ENCODE data around the gene CDH10. TPM values are rescaled to one million over a fixed set of nuclear protein-coding genes. Genes with fewer than 3 reads are reported as not detected.

The CDH10 gene
- total RNA-seq, 1 donor from 2014 or later: not detected

DNA sequence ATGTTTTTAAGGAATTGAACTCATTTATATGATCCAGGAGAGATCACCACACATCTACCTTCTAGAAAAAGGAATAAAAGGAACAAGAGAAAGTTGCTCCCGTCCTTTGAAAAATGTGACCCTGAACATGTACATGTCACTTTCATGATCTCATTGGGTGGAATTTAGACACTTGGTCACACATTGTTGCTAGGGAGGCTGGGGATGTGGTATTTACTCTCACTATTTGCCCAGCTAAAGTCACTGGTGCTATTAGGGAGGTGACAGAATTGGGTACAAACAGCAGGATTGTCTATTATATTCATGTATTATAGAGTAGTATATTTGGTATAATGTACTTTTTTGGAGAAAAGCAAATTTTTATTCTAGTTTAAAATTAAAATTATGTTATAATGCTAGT lies 2.1 kb upstream of the CDH10 start:
- Histone ChIP-seq H3K9me3 (no peaks in the 10 kb centered on the region), H3K27me3 (no peaks in the 10 kb centered on the region), H3K36me3 (no peaks in the 10 kb centered on the region), H3K4me1 (no peaks in the 10 kb centered on the region), H3K27ac (no peak overlapping the region), H3K4me3 (no peak overlapping the region)
- TF ChIP-seq CTCF (IDR thresholded peaks at IDR 0.05): no peak
- intact Hi-C loops (cut with DNase I): no loop called here
- DNase-seq (ENCODE audit: low spot score in 2 of 2): no peak

DNA sequence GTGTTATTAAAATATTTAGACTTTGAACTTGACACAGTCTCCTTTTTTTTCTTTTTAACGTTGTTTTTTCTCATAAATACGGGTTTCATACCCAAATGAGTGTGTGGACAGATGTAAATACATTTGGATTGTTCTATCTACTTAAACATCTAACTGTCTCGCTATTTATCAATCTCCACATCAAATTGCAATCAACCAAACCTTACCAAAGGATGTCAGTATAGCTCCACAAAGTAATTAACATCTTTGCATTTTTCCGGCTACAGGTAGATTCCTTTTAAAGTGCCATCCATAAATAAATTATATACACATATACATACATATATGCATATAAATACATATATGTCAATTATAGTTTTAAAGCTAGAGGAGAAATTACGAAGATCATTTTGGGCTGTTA lies 705 bp upstream of the CDH10 start:
- Histone ChIP-seq H3K27me3 (no peaks in the 10 kb centered on the region), H3K36me3 (no peaks in the 10 kb centered on the region), H3K27ac (no peak overlapping the region), H3K4me1 (no peaks in the 10 kb centered on the region), H3K9me3 (no peaks in the 10 kb centered on the region), H3K4me3 (no peak overlapping the region)
- no peak for TF ChIP-seq CTCF (IDR thresholded peaks at IDR 0.05)
- intact Hi-C loops (cut with DNase I): no loop called here
- DNase-seq (ENCODE audit: low spot score in 2 of 2): no peak

- intact Hi-C loops (cut with DNase I): no loop called here
- Histone ChIP-seq H3K27me3 (no peaks in the 10 kb centered on the region), H3K27ac (no peak overlapping the region), H3K9me3 (no peaks in the 10 kb centered on the region), H3K4me1 (no peaks in the 10 kb centered on the region), H3K36me3 (no peaks in the 10 kb centered on the region), H3K4me3 (no peak overlapping the region)
- no peak for TF ChIP-seq CTCF (IDR thresholded peaks at IDR 0.05)
- DNase-seq (ENCODE audit: low spot score in 2 of 2): no peak
These were observed 898 bp downstream of the CDH10 start for GRCh38 chr5:24643880-24644279.

DNA sequence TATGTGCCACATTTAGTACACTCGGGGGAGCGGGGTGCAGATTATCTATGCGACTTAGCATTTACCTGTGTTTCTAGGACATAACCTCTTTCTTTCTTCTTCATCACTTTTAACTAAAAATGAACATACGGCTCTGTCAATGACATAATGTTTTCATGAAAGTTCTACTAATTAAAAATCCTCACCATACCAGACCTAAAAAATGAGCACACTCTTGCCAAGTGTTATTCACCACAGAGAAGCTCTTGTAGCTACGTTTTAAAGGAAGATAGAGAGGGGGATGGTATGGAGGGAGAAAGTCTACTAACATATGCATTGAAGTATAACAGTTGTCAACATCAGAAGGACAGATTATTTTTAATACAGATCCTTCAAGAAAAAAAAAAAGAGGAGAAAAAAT lies 1.6 kb downstream of the CDH10 start:
- intact Hi-C loops (cut with DNase I): no loop called here
- H3K27ac ChIP-seq: no peak overlapping the region
- no peak for TF ChIP-seq CTCF (IDR thresholded peaks at IDR 0.05)

GRCh38 chr5:24642022-24642421 lies 2.8 kb downstream of the CDH10 start:
- DNase-seq (ENCODE audit: low spot score in 2 of 2): no peak
- Histone ChIP-seq H3K27me3 (no peaks in the 10 kb centered on the region), H3K9me3 (no peaks in the 10 kb centered on the region), H3K4me3 (no peak overlapping the region), H3K4me1 (no peaks in the 10 kb centered on the region), H3K36me3 (no peaks in the 10 kb centered on the region), H3K27ac (no peak overlapping the region)
- peak in 1 of 3 experiments; percentile 25 for TF ChIP-seq CTCF (IDR thresholded peaks at IDR 0.05)
- intact Hi-C loops (cut with DNase I): no loop called here

More for the DNA sequence above, 1.6 kb downstream of the CDH10 start:
- Histone ChIP-seq H3K9me3 (no peaks in the 10 kb centered on the region), H3K27me3 (no peaks in the 10 kb centered on the region), H3K4me1 (no peaks in the 10 kb centered on the region), H3K4me3 (no peak overlapping the region), H3K36me3 (no peaks in the 10 kb centered on the region)
- no peak for DNase-seq (ENCODE audit: low spot score in 2 of 2)

- H3K4me3 ChIP-seq: no peak overlapping the region
- H3K27ac ChIP-seq: no peak overlapping the region
- no peaks in the 10 kb centered on the region for H3K9me3 ChIP-seq
- TF ChIP-seq CTCF (IDR thresholded peaks at IDR 0.05): no peak
- H3K27me3 ChIP-seq: no peaks in the 10 kb centered on the region
- H3K36me3 ChIP-seq: no peaks in the 10 kb centered on the region
- no peaks in the 10 kb centered on the region for H3K4me1 ChIP-seq
- no peak for DNase-seq (ENCODE audit: low spot score in 2 of 2)
- intact Hi-C loops (cut with DNase I): no loop called here
These were observed 9.6 kb downstream of the CDH10 start for GRCh38 chr5:24635209-24635608.
